WTC11 (cell line): ENCODE measurements around the gene VEZF1. TPM values are rescaled to one million over a fixed set of nuclear protein-coding genes. Genes with fewer than 3 reads are reported as not detected.

Source experiments
- ATAC-seq: fragments of 200-7000 bp; cut with Tn5 transposase; 2 replicates; pipeline ENCODE4 v1.10.0; 2021; ENCODE audit warnings: mild to moderate bottlenecking, moderate library complexity
- CTCF ChIA-PET: fragments of 300-600 bp; sonication (Branson Sonifier 250); formaldehyde crosslinking; loops from one replicate; lab custom pipeline; 2021; ENCODE audit warnings: antibody characterized with exemption; lab: Charles Lee
- POLR2A ChIA-PET: fragments of 350-600 bp; sonication (Branson Sonifier 250); formaldehyde crosslinking; loops from one replicate; lab custom pipeline; 2021; ENCODE audit warnings: antibody characterized with exemption; lab: Charles Lee
- DNase-seq: peaks from one replicate; pipeline ENCODE4 v3.0.0; 2021; ENCODE audit warnings: low spot score
- H3K27ac Mint-ChIP-seq: 2 replicates; pipeline ENCODE4 v1.8.0; 2021; ENCODE audit warnings: mixed read lengths
- H3K27me3 Mint-ChIP-seq: 2 replicates; pipeline ENCODE4 v1.8.0; 2021; ENCODE audit warnings: low read depth, mild to moderate bottlenecking, moderate library complexity, mixed read lengths
- H3K36me3 Mint-ChIP-seq: 2 replicates; pipeline ENCODE4 v1.8.0; 2021; ENCODE audit warnings: mixed read lengths
- H3K4me1 Mint-ChIP-seq: 2 replicates; pipeline ENCODE4 v1.8.0; 2022; ENCODE audit warnings: mixed read lengths
- H3K4me3 Mint-ChIP-seq: 2 replicates; pipeline ENCODE4 v1.8.0; 2021; ENCODE audit warnings: mild to moderate bottlenecking, moderate library complexity, mixed read lengths
- H3K9me3 Mint-ChIP-seq: 2 replicates; pipeline ENCODE4 v1.8.0; 2021; ENCODE audit warnings: mixed read lengths
- E2F1 ChIP-seq: sonication (generic); formaldehyde crosslinking; IDR thresholded peaks from 2 replicates; pipeline ENCODE4 v1.8.0; 2022; ENCODE audit warnings: mild to moderate bottlenecking, missing genetic modification reagents
- EMX1 ChIP-seq: fragments of 250-450 bp; sonication (Bioruptor Pico); IDR thresholded peaks from 2 replicates; pipeline ENCODE4 v1.8.0; 2021; ENCODE audit warnings: mild to moderate bottlenecking
- ERG ChIP-seq: fragments of 250-450 bp; sonication (Bioruptor Pico); IDR thresholded peaks from 2 replicates; pipeline ENCODE4 v1.8.0; 2021; ENCODE audit warnings: mild to moderate bottlenecking
- FOXJ3 ChIP-seq: sonication (generic); formaldehyde crosslinking; IDR thresholded peaks from 2 replicates; pipeline ENCODE4 v1.9.0; 2021; ENCODE audit warnings: missing genetic modification reagents, mild to moderate bottlenecking, borderline replicate concordance
- GRHL2 ChIP-seq: fragments of 250-450 bp; sonication (Bioruptor Pico); IDR thresholded peaks from 2 replicates; pipeline ENCODE4 v1.8.0; 2022; ENCODE audit warnings: mild to moderate bottlenecking, moderate library complexity; ENCODE audit not compliant: insufficient replicate concordance, severe bottlenecking
- HMGXB4 ChIP-seq: sonication (generic); formaldehyde crosslinking; IDR thresholded peaks from 2 replicates; pipeline ENCODE4 v1.8.1; 2023; ENCODE audit warnings: mild to moderate bottlenecking, moderate library complexity, missing genetic modification reagents
- JUN ChIP-seq: sonication (generic); formaldehyde crosslinking; IDR thresholded peaks from 2 replicates; pipeline ENCODE4 v1.8.0; 2023; ENCODE audit warnings: mild to moderate bottlenecking, missing genetic modification reagents
- NFATC4 ChIP-seq: fragments of 250-450 bp; sonication (Bioruptor Pico); IDR thresholded peaks from 2 replicates; pipeline ENCODE4 v1.9.0; 2021; ENCODE audit warnings: mild to moderate bottlenecking
- NR2C2 ChIP-seq: sonication (generic); formaldehyde crosslinking; IDR thresholded peaks from 2 replicates; pipeline ENCODE4 v1.8.0; 2022; ENCODE audit warnings: mild to moderate bottlenecking, missing genetic modification reagents
- PRDM15 ChIP-seq: sonication (generic); formaldehyde crosslinking; IDR thresholded peaks from 2 replicates; pipeline ENCODE4 v1.8.0; 2022; ENCODE audit warnings: missing genetic modification reagents
- PRRX2 ChIP-seq: fragments of 250-450 bp; sonication (Bioruptor Pico); IDR thresholded peaks from 2 replicates; pipeline ENCODE4 v1.8.0; 2021; ENCODE audit warnings: mild to moderate bottlenecking
- STAT6 ChIP-seq: sonication (generic); formaldehyde crosslinking; conservative IDR thresholded peaks from 2 replicates; pipeline ENCODE4 v1.8.1; 2023; ENCODE audit warnings: mild to moderate bottlenecking, low read depth, missing genetic modification reagents, moderate library complexity
- ZNF396 ChIP-seq: fragments of 250-450 bp; sonication (Bioruptor Pico); IDR thresholded peaks from 2 replicates; pipeline ENCODE4 v1.8.0; 2021; ENCODE audit warnings: mild to moderate bottlenecking, moderate library complexity, borderline replicate concordance
- total RNA-seq: library from RNA; stranded (reverse); gene quantifications from 3 replicates; pipeline ENCODE4 v1.2.3, GENCODE V29; 2021

Gene VEZF1
- total RNA-seq, 1 experiment from 2014 or later = 43.3 TPM

GRCh38 chr17:57993471-57994365 is 5.7 kb upstream of the VEZF1 start:
- ChIA-PET CTCF (interaction anchor here (0.6 to 11.1 kb wide), 11 partner anchors 9 to 160 kb away, joined by 3 to 207 read pairs (median 5); no protein-coding TSS in a partner anchor), POLR2A (interaction anchor here (0.6 to 1.3 kb wide), 7 partner anchors 38 to 135 kb away, joined by 3 to 5 read pairs (median 3); partner anchors contain the start of gene CUEDC1)
- TF ChIP-seq PRRX2 (0 out of 2 replicates have a peak, but pooled peaks have one; percentile 61), EMX1 (CRISPR knock-in tag) (peak; percentile 77; the same call in 1 of the 2 replicates), E2F1 (no peak), ZNF396 (CRISPR knock-in tag) (no peak), ERG (CRISPR knock-in tag) (0 out of 2 replicates have a peak, but pooled peaks have one; percentile 39), NFATC4 (CRISPR knock-in tag) (peak; percentile 3; the same call in 1 of the 2 replicates)
- H3K4me1 Mint-ChIP-seq = peaks cover 61% of the 10 kb centered on the region
- ATAC-seq (peak; percentile 7; the same call in 1 of the 2 replicates), DNase-seq (no peak)
- peak overlapping the region; percentile 44 for H3K27ac Mint-ChIP-seq
- H3K4me3 Mint-ChIP-seq = no peak overlapping the region
- peaks cover 10% of the 10 kb centered on the region for H3K36me3 Mint-ChIP-seq
- H3K9me3 Mint-ChIP-seq = no peaks in the 10 kb centered on the region
- H3K27me3 Mint-ChIP-seq = no peaks in the 10 kb centered on the region

GRCh38 chr17:57991537-57991936 is 3.5 kb upstream of the VEZF1 start:
- ChIA-PET CTCF (interaction anchor here (0.6 to 3.5 kb wide), 4 partner anchors 9 to 131 kb away, joined by 3 to 23 read pairs (median 6); no protein-coding TSS in a partner anchor), POLR2A (no interaction called here)
- Mint-ChIP-seq H3K9me3 (no peaks in the 10 kb centered on the region), H3K4me3 (no peak overlapping the region), H3K27ac (no peak overlapping the region), H3K36me3 (no peaks in the 10 kb centered on the region), H3K27me3 (no peaks in the 10 kb centered on the region), H3K4me1 (peaks cover 64% of the 10 kb centered on the region)
- no peak for DNase-seq
- no peak for TF ChIP-seq FOXJ3 (CRISPR knock-in tag)
- TF ChIP-seq NFATC4 (CRISPR knock-in tag) = no peak
- no peak for TF ChIP-seq NR2C2 (CRISPR knock-in tag)
- TF ChIP-seq HMGXB4 (CRISPR knock-in tag) = no peak
- TF ChIP-seq GRHL2 (CRISPR knock-in tag) = no peak
- no peak for TF ChIP-seq JUN (CRISPR knock-in tag)
- no peak for TF ChIP-seq STAT6 (CRISPR knock-in tag)
- no peak for TF ChIP-seq PRDM15 (CRISPR knock-in tag)
- no peak for ATAC-seq
